Measurements from ENCODE around the gene MACROH2A1. TPM values are rescaled to one million over a fixed set of nuclear protein-coding genes. Genes with fewer than 3 reads are reported as not detected.

MACROH2A1 gene
- total and polyA plus RNA-seq, 2 experiments from 2014 or later = 64.9 to 81.6 TPM

DNA sequence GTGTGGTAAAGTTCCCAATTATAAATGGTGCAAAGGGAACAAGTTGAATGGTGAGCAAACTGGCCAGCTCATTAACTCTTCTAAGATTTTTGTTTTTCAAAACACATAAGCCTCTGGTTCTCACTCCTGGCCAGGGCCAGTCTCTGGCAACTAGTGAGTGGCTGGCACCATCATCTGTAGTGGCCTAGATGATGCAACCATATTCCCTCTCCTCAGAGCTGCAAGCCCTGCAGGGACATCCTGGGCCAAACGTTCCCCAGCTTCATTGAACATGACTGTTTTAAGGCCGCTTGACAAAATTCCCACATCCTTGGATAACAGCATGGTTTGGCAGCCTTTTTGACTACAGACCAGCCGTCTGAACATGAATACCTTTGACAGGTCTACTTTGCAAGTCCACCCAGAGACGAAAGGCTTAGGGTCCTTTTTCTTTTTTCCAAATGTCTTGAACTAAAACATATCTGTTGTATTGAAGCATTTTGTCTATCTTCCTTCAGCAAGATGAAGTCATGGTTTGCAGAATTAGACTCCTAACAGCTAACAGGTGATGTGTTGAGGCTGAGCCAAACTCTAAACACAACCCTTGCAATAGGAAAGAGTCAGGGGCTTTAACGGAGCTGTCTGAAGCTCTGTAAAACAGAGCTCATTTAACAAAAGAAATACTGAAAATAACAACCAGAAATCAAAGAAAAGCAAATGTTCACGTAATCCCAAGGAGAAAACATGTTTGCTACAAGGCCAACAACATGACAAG, 23.8 kb downstream of the MACROH2A1 start (continued):
- no peak for TF ChIP-seq ZNF462 (CRISPR knock-in tag; IDR thresholded peaks at IDR 0.05)
- no peak for TF ChIP-seq ETS1 (IDR thresholded peaks at IDR 0.05)
- TF ChIP-seq EZH2 (IDR thresholded peaks at IDR 0.05; ENCODE audit: low read depth, unreplicated experiment) = no peak

DNA sequence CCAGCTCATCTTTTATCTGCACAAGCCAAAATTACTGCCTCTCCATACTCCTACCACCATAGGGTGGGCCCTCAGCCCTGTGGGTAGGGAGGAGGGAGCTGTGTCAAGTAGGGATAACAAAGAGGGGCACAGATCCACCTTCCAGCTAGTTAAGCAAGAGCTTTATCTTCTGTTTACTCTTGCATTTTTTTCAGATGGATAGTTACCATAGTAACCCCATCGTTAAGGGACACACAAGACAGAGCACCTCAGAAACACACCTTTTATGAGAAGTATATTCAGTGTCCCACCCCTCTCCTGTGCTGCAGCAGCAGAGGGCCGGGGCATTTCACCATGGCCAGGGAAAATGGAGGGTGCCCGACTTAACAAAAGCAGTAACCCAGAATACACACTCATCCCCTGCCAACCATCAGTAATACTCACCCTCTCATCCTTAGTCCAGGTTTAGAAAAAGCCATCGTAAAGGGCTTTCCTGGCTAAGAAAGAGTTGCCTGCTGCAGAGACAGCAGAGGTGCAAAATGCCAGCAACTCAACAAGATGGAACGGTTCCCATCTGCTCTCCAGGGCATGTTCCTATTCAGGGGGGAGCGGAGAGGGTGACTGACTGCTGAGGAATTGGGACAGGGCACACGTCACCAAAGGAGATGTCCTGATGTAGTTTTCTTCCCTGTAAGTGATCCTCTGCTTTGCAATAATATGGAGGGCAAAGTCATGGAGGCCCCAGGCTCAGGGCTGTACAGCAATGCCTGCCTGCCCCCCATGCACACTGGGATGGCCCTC, 25.1 kb downstream of the MACROH2A1 start:
- H3K4me2 ChIP-seq = no peak overlapping the region
- ATAC-seq (no peak), DNase-seq (ENCODE audit: low spot score) (no peak)
- no peaks in the 10 kb centered on the region for H3K9me2 ChIP-seq (ENCODE audit: insufficient read depth)
- peaks cover 7% of the 10 kb centered on the region for H3K27me3 Mint-ChIP-seq (ENCODE audit: insufficient read depth, low read depth, poor library complexity)
- no peak overlapping the region for H3K4me3 ChIP-seq
- no peak overlapping the region for H3K27ac Mint-ChIP-seq
- H4K20me1 ChIP-seq (replicated peaks; ENCODE audit: insufficient read depth) = peaks cover 11% of the 10 kb centered on the region
- H3K4me1 ChIP-seq (ENCODE audit: insufficient read depth) = no peaks in the 10 kb centered on the region
- no peaks in the 10 kb centered on the region for H3K4me1 Mint-ChIP-seq
- no peak overlapping the region for H3K27ac ChIP-seq (ENCODE audit: low read depth)
- no peaks in the 10 kb centered on the region for H3K9me3 Mint-ChIP-seq
- no peaks in the 10 kb centered on the region for H3F3A ChIP-seq (replicated peaks; ENCODE audit: low read depth)
- no peaks in the 10 kb centered on the region for H3K79me2 ChIP-seq (replicated peaks; ENCODE audit: insufficient read depth)
- peaks cover 44% of the 10 kb centered on the region for H3K36me3 Mint-ChIP-seq (ENCODE audit: low read depth)
- no peaks in the 10 kb centered on the region for H3K27me3 ChIP-seq (ENCODE audit: insufficient read depth)
- no peak overlapping the region for H3K4me3 Mint-ChIP-seq
- no peaks in the 10 kb centered on the region; the same call in 1 of the 2 replicates for H3K36me3 ChIP-seq (ENCODE audit: insufficient read depth)
- H2AFZ ChIP-seq = no peak overlapping the region
- TF ChIP-seq ETS1 (IDR thresholded peaks at IDR 0.05) (no peak), ZNF462 (CRISPR knock-in tag; IDR thresholded peaks at IDR 0.05) (no peak)

Data from GM23338 (cell line).